GM19035 (cell line): ENCODE data around the gene CIAO1.
"Not testable (repeated sequence)": the region's sequence is repeated elsewhere in the genome, so short reads cannot be mapped to it uniquely, and the experiment has no call there.

Source experiments
- ATAC-seq: cut with Tn5 transposase; IDR thresholded peaks from one replicate; pipeline ENCODE4 v1.9.1; 2021; ENCODE audit not compliant: unreplicated experiment

Gene CIAO1

DNA sequence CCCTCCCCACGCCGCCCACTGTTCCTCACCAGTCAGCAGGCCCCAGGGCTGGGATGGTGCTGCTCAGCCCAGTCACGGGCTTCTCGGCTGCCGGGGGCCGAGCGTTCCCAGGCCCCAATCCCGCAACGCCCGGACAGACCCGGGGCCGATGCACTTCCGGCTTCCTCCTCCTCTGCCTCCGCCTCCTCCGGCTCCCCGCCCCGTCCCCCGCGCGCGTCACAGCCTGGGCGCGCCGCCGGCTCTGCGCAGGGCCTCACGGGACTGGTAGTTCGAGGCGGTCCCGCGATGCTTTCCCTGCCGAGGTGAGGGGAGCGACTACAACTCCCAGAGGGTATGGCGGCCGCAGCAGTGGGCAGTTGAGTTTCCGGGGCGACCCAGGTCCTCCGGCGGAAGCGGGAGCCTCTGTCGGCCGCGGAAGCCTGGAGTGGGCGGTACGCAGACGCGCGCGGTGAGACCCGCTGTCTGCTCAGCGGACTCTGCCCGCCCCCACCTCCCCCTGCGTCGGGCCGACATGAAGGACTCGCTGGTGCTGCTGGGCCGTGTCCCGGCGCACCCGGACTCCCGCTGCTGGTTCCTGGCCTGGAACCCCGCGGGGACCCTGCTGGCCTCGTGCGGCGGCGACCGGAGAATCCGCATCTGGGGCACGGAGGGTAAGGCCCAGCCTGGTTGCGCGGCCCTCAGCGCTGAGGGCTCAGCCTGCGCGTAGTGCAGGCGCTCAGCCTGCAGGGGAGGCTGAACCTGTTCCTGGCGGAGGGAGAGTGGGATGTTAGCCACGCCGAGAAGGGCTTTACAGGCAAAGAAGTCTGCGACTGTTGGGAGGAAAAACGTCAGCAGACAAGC, at the start of gene CIAO1, which contains the start of gene TMEM127:
TSS of gene CIAO1 (plus strand) at position 386 of the 840 bp plus-strand sequence. CDS start at position 512, 126 bp downstream.
TSS of gene TMEM127 (minus strand) at position 158 of the 840 bp plus-strand sequence. CDS start 616 bp downstream, outside the sequence.
- ATAC-seq = peak; percentile 92

DNA sequence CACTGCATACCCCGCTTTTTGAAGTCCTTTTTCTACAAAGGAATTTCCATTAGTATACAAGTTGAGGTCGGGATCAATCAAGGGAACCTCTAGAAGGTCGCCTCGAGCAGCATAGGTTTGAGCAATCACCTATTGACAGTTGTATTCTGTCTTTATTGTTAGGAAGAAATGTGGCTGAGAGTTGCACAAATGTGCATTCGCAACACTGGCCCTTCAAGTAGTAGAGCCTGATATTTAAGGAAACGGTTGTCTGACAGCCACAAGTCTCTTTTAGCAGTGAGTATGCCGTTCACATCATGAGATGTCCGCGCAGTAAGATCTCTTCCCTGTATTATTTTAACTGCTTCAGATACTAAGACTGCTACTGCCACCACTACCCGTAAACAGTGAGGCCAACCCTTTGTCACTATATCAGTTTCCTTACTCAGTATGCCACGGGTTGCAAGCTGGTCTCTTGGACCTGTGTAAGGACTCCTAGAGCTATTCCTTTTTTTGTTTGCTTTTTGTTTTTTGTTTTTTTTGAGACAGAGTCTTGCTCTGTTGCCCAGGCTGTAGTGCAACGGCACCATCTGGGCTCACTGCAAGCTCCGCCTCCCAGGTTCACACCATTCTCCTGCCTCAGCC, 47.4 kb upstream of the CIAO1 start:
- no peak for ATAC-seq

DNA sequence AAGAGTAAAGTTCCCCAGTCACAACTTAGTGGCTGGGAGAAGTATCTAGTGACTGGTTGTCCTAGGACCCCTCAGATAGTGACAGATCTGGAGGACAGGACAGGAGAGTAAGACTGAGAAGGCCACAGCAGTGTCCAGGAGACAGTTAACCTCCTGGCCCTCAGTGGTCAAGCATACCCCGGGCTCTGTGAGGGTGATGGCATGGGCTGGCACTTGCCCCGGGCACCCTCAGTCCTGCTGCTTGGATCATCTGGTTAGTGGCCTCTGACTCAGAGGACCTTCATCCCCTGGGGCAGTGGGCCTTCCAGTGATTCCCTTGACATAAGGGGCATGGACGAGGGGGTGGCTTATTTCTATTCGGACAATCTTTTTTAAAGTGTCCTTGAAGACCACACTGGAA, 46.1 kb upstream of the CIAO1 start:
- not testable (repeated sequence) for ATAC-seq

DNA sequence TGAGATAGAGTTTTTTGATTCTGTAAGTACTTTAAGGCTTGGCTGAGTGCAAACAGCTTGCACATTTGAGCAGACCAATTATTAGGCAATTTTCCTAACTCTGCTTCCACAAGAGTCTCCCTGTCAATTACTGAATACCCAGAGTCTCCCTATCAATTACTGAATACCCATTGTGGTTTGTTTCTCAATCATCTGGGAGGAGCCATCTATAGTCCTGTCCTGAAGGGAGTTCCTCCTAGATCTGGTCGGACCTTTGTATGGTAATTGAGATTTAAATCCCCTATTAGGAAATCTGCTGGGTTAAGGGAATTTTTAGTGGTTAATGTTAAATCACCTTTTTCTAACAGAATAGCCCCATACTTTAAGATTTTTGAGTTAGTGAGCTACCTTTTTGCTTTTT, 44.9 kb upstream of the CIAO1 start:
- not testable (repeated sequence) for ATAC-seq

DNA sequence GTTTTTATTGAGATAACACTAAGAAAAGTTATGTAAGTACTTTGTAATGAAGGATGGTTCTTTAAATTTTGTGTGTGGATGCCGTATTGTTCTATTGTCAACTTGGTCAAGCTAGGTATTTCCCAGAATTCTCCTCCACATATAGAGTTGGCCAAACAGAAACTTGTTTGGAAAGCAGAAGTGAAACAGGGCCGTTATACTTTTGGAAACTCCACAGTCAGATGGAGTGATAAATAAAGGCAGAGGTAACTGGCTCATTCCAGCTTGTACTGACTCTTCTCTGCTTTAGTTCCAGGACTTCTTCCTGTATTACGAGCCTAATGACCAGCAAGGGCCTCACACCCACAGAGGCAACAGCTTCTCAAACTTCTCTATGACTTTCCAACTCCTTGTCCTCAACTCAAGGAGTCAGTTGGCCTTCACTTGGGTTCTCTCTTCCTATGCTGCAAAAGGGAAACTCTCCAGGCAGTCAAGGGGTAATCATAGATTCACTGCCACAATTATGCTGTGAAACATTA, 41.0 kb upstream of the CIAO1 start:
- peak; percentile 81 for ATAC-seq

DNA sequence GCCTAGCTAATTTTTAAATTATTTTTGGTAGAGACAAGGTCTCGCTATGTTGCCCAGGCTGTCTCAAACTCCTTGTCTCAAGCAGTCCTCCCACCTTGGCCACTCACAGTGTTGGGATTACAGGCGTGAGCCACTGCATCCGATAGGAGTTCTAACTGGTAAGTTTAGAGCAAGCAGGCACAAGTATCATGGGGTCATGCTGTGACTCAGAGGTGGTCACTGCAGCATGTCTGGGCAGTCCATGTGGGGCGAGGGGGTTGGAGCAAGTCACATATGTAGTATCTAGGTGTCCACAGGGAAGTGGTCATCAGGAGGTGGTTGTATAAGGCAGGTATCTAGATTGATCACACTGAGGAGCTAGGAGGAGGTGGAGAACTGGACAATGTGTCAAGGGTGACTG, 34.7 kb upstream of the CIAO1 start:
- ATAC-seq = no peak

DNA sequence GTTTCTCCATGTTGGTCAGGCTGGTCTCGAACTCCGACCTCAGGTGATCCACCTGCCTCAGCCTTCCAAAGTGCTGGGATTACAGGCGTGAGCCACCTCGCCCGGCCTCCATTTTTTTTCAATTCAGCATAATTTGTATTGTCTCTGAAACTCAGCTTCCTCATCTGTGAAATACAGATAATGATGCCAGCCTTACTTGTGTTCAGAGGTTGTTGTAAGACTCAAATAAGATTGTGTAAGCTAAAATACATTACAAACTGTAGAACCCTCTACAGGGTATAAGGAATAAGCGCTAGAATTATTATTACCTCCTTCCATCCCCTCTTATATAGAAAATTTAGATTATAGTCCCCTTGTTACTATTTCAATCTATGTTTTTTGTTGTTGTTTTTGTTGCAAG, 32.6 kb upstream of the CIAO1 start:
- no peak for ATAC-seq

DNA sequence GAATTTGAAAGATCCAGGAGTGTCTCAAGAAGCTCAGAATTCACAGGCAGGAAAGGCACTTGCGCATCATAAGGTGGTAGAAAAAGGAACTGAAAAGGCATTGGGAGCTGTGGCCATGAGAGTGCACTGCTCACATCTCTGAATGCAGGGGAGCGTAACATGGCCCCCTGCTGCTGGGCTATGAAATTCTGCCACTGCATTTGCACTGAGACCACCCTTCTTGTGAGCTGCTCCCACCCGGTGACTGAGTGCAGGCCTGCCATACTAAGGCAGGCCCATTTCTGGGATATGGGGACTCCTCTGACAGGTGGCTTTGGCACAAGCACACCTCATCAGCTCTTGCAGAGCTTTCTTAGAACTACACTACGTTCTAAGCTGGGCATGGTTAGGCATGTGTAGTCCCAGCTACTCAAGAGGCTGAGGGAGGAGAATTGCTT, 32.1 kb upstream of the CIAO1 start:
- peak; percentile 95 for ATAC-seq

DNA sequence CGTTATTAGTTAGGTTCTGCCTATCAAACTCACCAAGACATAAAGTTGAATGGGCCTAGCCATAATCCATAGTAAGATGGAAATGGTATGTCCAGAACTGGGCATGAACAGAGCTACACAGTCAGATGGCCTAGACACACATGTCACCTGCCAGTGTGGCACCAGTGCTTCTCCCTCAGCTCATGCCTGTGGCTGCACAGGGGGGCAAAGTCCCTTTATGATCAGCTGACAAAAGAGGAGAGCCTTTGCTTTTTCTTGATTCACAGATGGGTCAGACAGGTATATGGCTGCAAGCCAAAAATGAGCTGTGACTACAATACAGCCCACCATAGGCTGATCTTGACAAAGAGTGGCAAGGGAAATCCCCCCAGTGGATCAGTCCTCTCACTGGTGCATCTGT, 29.1 kb upstream of the CIAO1 start:
- ATAC-seq = no peak

DNA sequence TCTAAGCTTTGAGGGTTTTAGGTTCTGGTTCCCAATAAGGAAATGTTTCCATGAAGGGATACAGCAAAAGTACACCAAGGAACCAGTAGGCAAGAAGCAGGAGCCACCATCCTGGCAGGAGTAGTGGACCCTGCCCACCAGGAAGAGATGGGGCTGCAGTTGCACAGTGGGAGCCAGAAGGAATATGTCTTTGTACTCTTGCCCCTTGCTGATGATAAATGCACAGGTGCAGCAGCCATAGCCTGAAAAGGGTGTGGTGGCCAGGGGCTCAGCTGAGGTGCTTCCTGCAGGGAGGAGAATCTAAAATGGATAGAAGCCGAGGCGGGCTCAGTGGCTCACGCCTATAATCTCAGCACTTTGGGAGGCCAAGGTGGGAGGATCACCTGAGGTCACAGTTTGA, 27.8 kb upstream of the CIAO1 start:
- no peak for ATAC-seq

DNA sequence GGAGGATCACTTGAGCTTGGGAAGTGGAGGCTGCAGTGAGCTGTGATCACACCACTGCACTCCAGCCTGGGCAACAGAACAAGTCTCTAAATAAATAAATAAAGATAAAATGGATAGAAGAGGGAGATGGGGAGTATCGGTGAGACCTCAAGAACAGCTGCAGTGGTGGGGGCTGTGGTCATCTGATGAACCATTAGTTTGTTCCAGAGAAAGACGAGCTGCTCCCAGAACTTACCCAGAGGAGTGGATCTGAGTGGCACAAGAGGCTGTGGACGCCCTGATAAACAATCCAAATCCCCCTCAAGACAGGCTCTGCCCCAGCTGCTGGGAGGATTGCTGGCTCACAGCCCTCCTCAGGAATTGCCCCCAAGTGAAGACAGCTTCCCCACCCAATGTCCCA, 26.9 kb upstream of the CIAO1 start:
- no peak for ATAC-seq

DNA sequence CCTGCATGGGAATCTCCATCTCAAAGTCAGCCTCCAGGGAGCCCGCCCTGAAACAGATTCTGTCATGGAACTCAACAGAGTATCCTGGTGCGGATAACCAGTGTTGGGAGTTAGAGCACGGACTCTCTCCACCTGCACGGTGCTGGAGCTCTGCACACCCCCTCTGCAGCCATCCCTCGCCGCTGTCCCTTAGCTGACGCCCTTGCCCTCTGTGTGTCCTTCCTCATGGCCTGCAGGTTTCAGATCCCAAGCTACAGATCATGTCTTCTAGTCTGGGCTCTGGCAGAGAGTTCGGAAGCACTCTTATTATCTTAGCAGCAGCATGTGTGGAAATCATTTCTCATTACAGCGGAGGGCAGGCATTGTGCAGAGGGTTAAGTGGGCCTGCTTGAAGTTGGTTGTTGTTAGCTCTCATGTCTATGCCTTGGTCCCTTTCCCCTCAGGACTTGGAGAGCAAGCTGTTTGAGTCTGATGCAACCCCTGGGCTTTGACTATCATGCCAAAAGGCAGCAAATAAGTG, 26.2 kb upstream of the CIAO1 start:
- no peak for ATAC-seq

DNA sequence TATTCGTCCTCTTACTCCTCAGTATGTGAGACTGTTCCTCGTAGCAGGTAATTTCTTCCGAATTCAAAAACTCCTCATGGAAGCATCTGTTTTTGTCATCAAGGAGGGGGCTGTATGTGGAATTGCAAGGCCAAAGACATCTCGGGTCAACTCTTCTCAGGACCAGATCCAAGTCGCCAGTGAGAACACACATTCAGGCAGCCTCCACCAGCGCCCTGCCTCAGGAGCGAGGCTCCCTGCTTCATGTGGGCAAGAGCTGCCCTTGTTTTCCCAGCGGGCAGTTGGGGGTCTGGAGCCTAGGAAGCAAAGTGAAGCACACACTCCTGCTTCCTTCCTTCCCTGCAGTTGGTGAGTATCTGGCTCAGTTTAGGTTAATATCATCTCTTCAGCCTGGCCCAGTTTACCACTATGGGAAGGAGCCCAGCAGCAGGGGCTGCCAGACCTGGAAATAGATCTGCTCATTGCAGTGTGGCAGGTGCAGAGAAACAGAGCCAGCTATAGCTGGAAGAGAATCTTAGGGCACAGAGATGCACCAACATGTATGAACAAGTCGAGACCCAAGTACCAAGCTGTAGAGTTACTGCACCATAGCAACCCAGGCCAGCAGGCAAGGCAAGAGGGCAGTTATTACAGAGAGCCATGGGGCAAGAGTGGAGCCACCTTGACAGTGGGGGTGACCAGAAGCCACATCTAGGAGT, 25.5 kb upstream of the CIAO1 start:
- no peak for ATAC-seq

DNA sequence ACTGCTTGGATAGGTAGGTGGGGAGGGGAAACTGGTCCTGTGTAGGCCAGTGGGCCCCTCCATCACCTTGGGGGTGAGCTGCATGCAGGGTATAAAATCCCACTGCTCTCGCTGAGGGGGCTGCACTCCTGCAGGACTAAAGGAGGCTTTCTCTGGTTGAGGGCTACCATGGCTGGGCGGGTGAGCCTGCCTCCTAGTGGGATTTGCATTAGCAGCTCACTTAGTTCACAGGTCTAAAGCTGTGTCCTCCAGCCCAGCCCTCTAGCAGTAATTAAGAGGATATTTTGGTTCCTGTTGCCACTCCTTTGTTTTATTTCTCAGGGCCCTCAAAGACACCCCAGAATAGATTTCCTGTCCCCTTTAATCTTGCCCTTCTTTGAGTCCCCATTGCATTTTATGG, 24.8 kb upstream of the CIAO1 start:
- ATAC-seq = no peak

DNA sequence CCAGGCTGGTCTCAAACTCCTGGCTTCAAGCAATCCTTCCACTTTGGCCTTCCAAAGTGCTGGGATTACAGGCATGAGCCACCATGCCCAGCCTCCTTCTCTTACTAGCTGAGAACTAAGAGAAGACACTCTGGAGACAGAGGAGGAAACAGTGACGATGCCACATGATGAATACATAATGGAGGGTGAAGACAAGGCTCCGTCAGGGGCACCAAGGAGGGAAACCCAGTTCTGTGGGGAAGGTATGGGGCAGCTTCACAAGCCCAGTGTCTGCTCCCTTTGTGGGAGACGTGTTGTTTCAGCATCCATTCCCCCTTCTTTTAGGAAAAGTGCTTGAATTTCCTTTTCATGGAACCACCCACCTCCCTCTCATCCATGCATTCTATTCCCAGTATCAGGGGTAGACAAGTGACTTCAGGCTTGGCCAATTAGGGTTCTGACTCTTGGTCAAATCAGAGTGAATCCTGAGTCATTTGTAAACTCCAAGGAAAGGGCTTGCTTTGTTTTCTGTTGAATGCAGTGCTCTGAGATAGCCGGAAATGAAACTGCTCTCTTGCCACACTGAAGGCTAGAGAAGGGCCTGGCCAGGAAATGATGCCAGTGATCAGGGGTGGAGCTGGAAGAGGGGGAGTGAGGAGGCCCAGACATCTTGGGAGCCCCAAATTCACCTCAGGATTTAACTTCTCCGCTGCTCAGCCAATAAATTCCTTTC, 24.0 kb upstream of the CIAO1 start:
- peak; percentile 88 for ATAC-seq

DNA sequence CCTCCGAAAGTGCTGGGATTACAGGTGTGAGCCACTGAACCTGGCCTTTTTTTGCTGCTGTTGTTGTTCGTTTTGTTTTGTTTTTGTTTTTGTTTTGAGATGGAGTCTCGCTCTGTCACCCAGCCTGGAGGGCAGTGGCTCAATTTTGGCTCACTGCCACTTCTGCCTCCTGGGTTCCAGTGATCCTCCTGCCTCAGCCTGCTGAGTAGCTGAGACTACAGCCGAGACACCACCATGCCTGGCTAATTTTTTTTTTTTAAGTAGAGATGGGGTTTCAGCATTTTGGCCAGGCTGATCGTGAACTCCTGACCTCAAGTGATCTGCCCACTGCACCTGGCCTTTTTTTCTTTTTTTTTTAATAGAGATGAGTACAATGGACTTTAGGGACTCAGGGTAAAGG, 22.2 kb upstream of the CIAO1 start:
- ATAC-seq = no peak

DNA sequence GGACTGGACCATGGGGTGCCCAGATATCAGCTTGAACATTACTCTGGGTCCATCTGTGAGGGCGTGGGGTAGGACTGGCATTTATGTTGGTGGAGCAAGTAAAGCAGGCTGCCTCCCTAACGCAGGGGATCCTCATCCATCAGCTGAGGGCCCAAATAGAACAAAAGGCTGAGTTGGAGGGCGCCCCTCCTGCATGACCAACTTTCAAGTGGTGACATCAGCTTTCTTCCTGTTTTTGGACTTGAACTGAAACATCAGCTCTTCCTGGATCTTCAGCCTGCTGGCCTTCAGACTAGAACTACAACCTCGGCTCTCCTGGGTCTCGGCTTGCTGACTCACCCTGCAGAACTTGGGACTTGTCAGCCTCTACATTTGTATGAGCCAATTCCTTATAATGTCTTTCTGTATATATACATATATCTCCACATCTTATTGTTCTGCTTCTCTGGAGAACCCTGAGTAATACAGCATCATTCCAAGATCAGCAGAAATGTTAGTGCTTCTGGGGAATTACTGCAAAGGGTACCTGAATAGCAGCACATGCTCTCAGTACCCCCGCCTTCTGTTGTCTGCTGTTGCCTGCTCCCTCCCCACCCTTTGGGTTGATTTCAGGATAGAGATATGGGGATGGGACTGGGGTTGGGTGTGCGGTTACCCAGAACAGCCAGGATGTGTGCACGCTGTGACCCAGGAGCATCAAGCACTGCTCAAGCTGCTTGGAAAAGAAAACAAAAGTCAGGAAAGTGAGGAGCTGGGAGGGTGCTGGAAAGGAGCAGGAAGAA, 20.2 kb upstream of the CIAO1 start:
- no peak for ATAC-seq

DNA sequence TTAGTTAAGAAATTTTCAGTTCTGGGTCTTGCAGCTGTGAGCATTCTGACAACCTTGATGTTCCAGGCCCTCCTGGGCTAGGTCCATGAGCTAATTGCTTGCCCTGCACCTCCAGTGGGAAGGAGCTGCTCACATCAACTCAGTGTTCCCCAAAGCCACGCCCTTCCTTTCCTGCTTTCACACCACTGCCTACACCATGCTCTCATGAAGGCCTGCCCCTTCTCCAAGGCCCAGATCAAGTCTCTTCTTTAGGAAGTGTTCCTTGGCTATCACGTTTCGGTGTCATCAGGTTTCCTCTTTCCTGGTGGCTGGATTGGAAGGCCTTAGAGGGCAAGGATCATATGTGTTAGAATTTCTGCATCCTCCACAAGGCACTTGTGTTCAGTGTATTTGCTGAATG, 19.0 kb upstream of the CIAO1 start:
- no peak for ATAC-seq

DNA sequence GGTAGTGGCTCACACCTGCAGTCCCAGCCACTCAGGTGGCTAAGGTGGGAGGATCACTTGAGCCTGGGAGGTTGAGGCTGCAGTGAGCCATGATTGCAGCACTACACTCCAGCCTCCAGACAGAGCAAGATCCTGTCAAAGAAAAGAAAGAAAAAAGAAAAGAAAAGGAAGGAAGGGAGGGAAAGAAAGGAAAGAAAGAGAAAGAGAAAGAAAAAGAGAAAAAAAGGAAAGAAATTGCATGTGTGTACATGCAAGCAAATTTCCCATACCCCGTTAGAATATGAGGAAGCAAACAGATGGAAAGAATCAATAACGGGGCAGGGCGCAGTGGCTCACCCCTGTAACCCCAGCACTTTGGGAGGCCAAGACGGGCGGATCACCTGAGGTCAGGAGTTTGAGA, 18.1 kb upstream of the CIAO1 start:
- no peak for ATAC-seq

DNA sequence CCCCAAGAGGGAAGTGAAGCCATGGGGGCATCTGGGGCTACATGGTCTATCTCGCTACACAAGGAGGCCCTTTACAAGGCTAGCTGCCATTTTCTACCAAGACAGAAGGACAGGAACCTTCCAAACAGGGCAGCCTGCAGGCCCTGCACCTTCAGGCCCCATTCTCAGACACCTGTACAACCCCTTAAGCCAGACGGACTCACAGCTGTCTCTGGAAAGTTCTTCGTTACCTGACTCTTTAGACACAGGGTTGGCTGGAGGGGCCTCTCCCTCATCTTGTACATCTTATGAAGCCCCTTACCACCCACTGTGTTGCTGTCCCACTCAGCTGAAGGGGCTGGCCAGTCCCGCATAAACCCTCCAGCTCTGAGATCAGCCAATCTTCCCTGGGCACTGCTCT, 17.4 kb upstream of the CIAO1 start:
- ATAC-seq = no peak
